Activated CD4-positive, alpha-beta T cell treated with anti-CD3 and anti-CD28 coated beads for 4 hours (primary cell): ENCODE results near the gene MIP.
"Not testable (repeated sequence)": the region's sequence is repeated elsewhere in the genome, so short reads cannot be mapped to it uniquely, and the experiment has no call there.

Experiments
- DNase-seq, 2 donors: peaks; one replicate each; pipeline ENCODE4 v3.0.0-alpha.2; 2020

The MIP gene

GRCh38 chr12:56462565-56462964 is 8.1 kb upstream of the MIP start:
- no peak for DNase-seq

GRCh38 chr12:56461235-56462159 is 7.0 kb upstream of the MIP start:
- DNase-seq = no peak

GRCh38 chr12:56457817-56458216 is 3.4 kb upstream of the MIP start:
- DNase-seq = no peak

- no peak for DNase-seq
These were observed 3.3 kb downstream of the MIP start for GRCh38 chr12:56451147-56451546.

GRCh38 chr12:56450241-56450640 is 4.2 kb downstream of the MIP start:
- no peak for DNase-seq

GRCh38 chr12:56449622-56449984 is 4.9 kb downstream of the MIP start:
- no peak for DNase-seq

GRCh38 chr12:56448860-56449621 is 5.4 kb downstream of the MIP start, which contains the start of gene TIMELESS:
Gene TIMELESS (minus strand): TSS chr12:56449426. CDS start chr12:56434170, 15,256 bp downstream.
- peak; percentile 80 to 82 for DNase-seq

GRCh38 chr12:56443208-56443607 is 11.2 kb downstream of the MIP start:
- not testable (repeated sequence) for DNase-seq

GRCh38 chr12:56437430-56438176 is 16.9 kb downstream of the MIP start:
- DNase-seq = no peak

- DNase-seq = no peak
These were observed 19.6 kb downstream of the MIP start for GRCh38 chr12:56434828-56435227.

GRCh38 chr12:56431850-56432249 is 22.6 kb downstream of the MIP start:
- DNase-seq = no peak

GRCh38 chr12:56431288-56431687 is 23.2 kb downstream of the MIP start:
- DNase-seq = no peak

- DNase-seq = no peak
These were observed 28.5 kb downstream of the MIP start for GRCh38 chr12:56425940-56426438.

- DNase-seq = no peak
These were observed 29.3 kb downstream of the MIP start for GRCh38 chr12:56425193-56425592.

GRCh38 chr12:56420411-56420810 is 34.0 kb downstream of the MIP start:
- no peak for DNase-seq

GRCh38 chr12:56417739-56418138 is 36.7 kb downstream of the MIP start:
- DNase-seq = no peak

GRCh38 chr12:56414401-56414800 is 40.1 kb downstream of the MIP start:
- DNase-seq = no peak

- DNase-seq = no peak
These were observed 41.1 kb downstream of the MIP start for GRCh38 chr12:56413392-56413791.

GRCh38 chr12:56411781-56412639 is 42.4 kb downstream of the MIP start:
- no peak for DNase-seq

- no peak for DNase-seq
These were observed 43.7 kb downstream of the MIP start for GRCh38 chr12:56410768-56411167.

GRCh38 chr12:56408799-56409417 is 45.5 kb downstream of the MIP start:
- DNase-seq = no peak

GRCh38 chr12:56404227-56404626 is 50.2 kb downstream of the MIP start:
- DNase-seq = not testable (repeated sequence)
